GM21360 (cell line): ENCODE measurements around the gene GMDS.

Experiments used
- ATAC-seq: cut with Tn5 transposase; IDR thresholded peaks from one replicate; pipeline ENCODE4 v1.9.1; 2021; ENCODE audit warnings: mild to moderate bottlenecking, moderate library complexity; ENCODE audit not compliant: unreplicated experiment

Gene GMDS

GRCh38 chr6:2242311-2242710 is 3.1 kb downstream of the GMDS start:
- ATAC-seq, result no peak

- ATAC-seq, result no peak
Observed at GRCh38 chr6:2240961-2241360, 4.4 kb downstream of the GMDS start.

- ATAC-seq, result no peak
Observed at GRCh38 chr6:2237001-2237400, 8.4 kb downstream of the GMDS start.

GRCh38 chr6:2235777-2236495 is 9.5 kb downstream of the GMDS start:
- no peak for ATAC-seq

GRCh38 chr6:2232445-2232844 is 13.0 kb downstream of the GMDS start:
- no peak for ATAC-seq

GRCh38 chr6:2231438-2231837 is 14.0 kb downstream of the GMDS start:
- no peak for ATAC-seq

- no peak for ATAC-seq
Observed at GRCh38 chr6:2230659-2231277, 14.6 kb downstream of the GMDS start.

GRCh38 chr6:2229742-2230141 is 15.7 kb downstream of the GMDS start:
- ATAC-seq, result no peak

GRCh38 chr6:2229039-2229438 is 16.4 kb downstream of the GMDS start:
- no peak for ATAC-seq

- ATAC-seq, result no peak
Observed at GRCh38 chr6:2228392-2228791, 17.0 kb downstream of the GMDS start.

GRCh38 chr6:2226775-2227174 is 18.6 kb downstream of the GMDS start:
- no peak for ATAC-seq

- ATAC-seq, result no peak
Observed at GRCh38 chr6:2225422-2226392, 19.7 kb downstream of the GMDS start.

GRCh38 chr6:2224847-2225382 is 20.5 kb downstream of the GMDS start:
- ATAC-seq, result no peak

- no peak for ATAC-seq
Observed at GRCh38 chr6:2222275-2222842, 23.0 kb downstream of the GMDS start.

GRCh38 chr6:2221726-2222274 is 23.6 kb downstream of the GMDS start:
- ATAC-seq, result no peak

GRCh38 chr6:2220154-2220553 is 25.3 kb downstream of the GMDS start:
- ATAC-seq, result no peak

GRCh38 chr6:2218866-2219265 is 26.5 kb downstream of the GMDS start:
- no peak for ATAC-seq

GRCh38 chr6:2216794-2217383 is 28.5 kb downstream of the GMDS start:
- ATAC-seq, result no peak

GRCh38 chr6:2215342-2215741 is 30.1 kb downstream of the GMDS start:
- no peak for ATAC-seq

GRCh38 chr6:2213086-2213485 is 32.3 kb downstream of the GMDS start:
- no peak for ATAC-seq
